ENCODE results near the gene RNF220. TPM values are rescaled to one million over a fixed set of nuclear protein-coding genes. Genes with fewer than 3 reads are reported as not detected.

The RNF220 gene
- total RNA-seq, 1 experiment from 2014 or later = 66.6 TPM

- CTCF ChIA-PET = interaction anchor here (1.1 kb wide), 1 partner anchor 21 kb away, joined by 3 read pairs; no protein-coding TSS in a partner anchor
- peak overlapping the region; percentile 22; the same call in 1 of the 2 replicates for H3K4me3 ChIP-seq (ENCODE audit: low read length)
- ATAC-seq (peak; percentile 14), DNase-seq (peak; percentile 60)
- H3K27me3 ChIP-seq (ENCODE audit: low read length) = no peaks in the 10 kb centered on the region
- H4K20me1 ChIP-seq (ENCODE audit: low read length) = no peaks in the 10 kb centered on the region
- H3K9me3 ChIP-seq (ENCODE audit: low read length) = no peaks in the 10 kb centered on the region
- peak overlapping the region; percentile 59 for H3K4me2 ChIP-seq (ENCODE audit: low read length)
- peak overlapping the region; percentile 51 for H2AFZ ChIP-seq (ENCODE audit: low read length)
- intact Hi-C loops (cut with micrococcal nuclease) = no loop called here
- peaks cover 30% of the 10 kb centered on the region for H3K4me1 ChIP-seq (ENCODE audit: insufficient read depth, low read length)
- H3K27ac ChIP-seq (ENCODE audit: low read length) = peak overlapping the region; percentile 70
- peak; percentile 24; the same call in 1 of the 2 replicates for TF ChIP-seq CTCF (conservative IDR thresholded peaks at IDR 0.05; ENCODE audit: low read depth, low read length)
- no peak for TF ChIP-seq EZH2phosphoT487 (IDR thresholded peaks at IDR 0.05; ENCODE audit: borderline replicate concordance, low read length)
- no peak for TF ChIP-seq EZH2 (IDR thresholded peaks at IDR 0.05; ENCODE audit: low read length, unreplicated experiment)
- H3K79me2 ChIP-seq (ENCODE audit: low read length) = no peaks in the 10 kb centered on the region
- H3K9me2 ChIP-seq (replicated peaks; ENCODE audit: low read length) = peaks cover 4% of the 10 kb centered on the region; the same call in 1 of the 2 replicates
- H3K36me3 ChIP-seq (ENCODE audit: low read depth, low read length) = no peaks in the 10 kb centered on the region
- POLR2A ChIA-PET (ENCODE audit: unreplicated experiment) = interaction anchor here (0.6 kb wide), 1 partner anchor 119 kb away, joined by 5 read pairs; no protein-coding TSS in a partner anchor
- no TSS peak for BruUV-seq (replicated peaks)
- H3K9ac ChIP-seq (ENCODE audit: low read length) = 0 out of 2 replicates have a peak overlapping the region, but pooled peaks have one; percentile 13
- H3F3A ChIP-seq (ENCODE audit: low read length, unreplicated experiment) = no peaks in the 10 kb centered on the region
These were observed 148.2 kb downstream of the RNF220 start for GRCh38 chr1:44553127-44553758.

GRCh38 chr1:44553771-44554170 is 148.7 kb downstream of the RNF220 start:
- ChIA-PET POLR2A (ENCODE audit: unreplicated experiment) (interaction anchor here (0.6 kb wide), 2 partner anchors 119 to 450 kb away, joined by 3 to 5 read pairs; no protein-coding TSS in a partner anchor), CTCF (interaction anchor here (0.5 to 1.1 kb wide), 2 partner anchors 22 to 24 kb away, joined by 3 read pairs; no protein-coding TSS in a partner anchor)
- Histone ChIP-seq H3K9me3 (ENCODE audit: low read length) (no peaks in the 10 kb centered on the region), H3K4me3 (ENCODE audit: low read length) (peak overlapping the region; percentile 22; the same call in 1 of the 2 replicates), H3K9me2 (replicated peaks; ENCODE audit: low read length) (peaks cover 4% of the 10 kb centered on the region; the same call in 1 of the 2 replicates), H3K79me2 (ENCODE audit: low read length) (no peaks in the 10 kb centered on the region), H3K4me2 (ENCODE audit: low read length) (peak overlapping the region; percentile 59), H4K20me1 (ENCODE audit: low read length) (no peaks in the 10 kb centered on the region), H3K9ac (ENCODE audit: low read length) (0 out of 2 replicates have a peak overlapping the region, but pooled peaks have one; percentile 13), H3K4me1 (ENCODE audit: insufficient read depth, low read length) (peaks cover 34% of the 10 kb centered on the region), H3K27ac (ENCODE audit: low read length) (peak overlapping the region; percentile 70), H3K27me3 (ENCODE audit: low read length) (no peaks in the 10 kb centered on the region), H3F3A (ENCODE audit: low read length, unreplicated experiment) (no peaks in the 10 kb centered on the region), H3K36me3 (ENCODE audit: low read depth, low read length) (no peaks in the 10 kb centered on the region), H2AFZ (ENCODE audit: low read length) (peak overlapping the region; percentile 51)
- ATAC-seq = peak; percentile 98
- intact Hi-C loops (cut with micrococcal nuclease) = no loop called here
- DNase-seq = peak; percentile 87
- TF ChIP-seq EZH2phosphoT487 (IDR thresholded peaks at IDR 0.05; ENCODE audit: borderline replicate concordance, low read length) (no peak), CTCF (conservative IDR thresholded peaks at IDR 0.05; ENCODE audit: low read depth, low read length) (no peak), EZH2 (IDR thresholded peaks at IDR 0.05; ENCODE audit: low read length, unreplicated experiment) (no peak)
- BruUV-seq (replicated peaks) = no TSS peak

GRCh38 chr1:44554706-44555105 is 149.7 kb downstream of the RNF220 start:
- Histone ChIP-seq H3K27ac (ENCODE audit: low read length) (no peak overlapping the region), H3K79me2 (ENCODE audit: low read length) (no peaks in the 10 kb centered on the region), H3K4me2 (ENCODE audit: low read length) (no peak overlapping the region), H3K9ac (ENCODE audit: low read length) (no peak overlapping the region), H4K20me1 (ENCODE audit: low read length) (no peaks in the 10 kb centered on the region), H3K36me3 (ENCODE audit: low read depth, low read length) (no peaks in the 10 kb centered on the region), H3K4me3 (ENCODE audit: low read length) (no peak overlapping the region), H3F3A (ENCODE audit: low read length, unreplicated experiment) (no peaks in the 10 kb centered on the region), H2AFZ (ENCODE audit: low read length) (no peak overlapping the region), H3K9me3 (ENCODE audit: low read length) (no peaks in the 10 kb centered on the region), H3K9me2 (replicated peaks; ENCODE audit: low read length) (peaks cover 4% of the 10 kb centered on the region; the same call in 1 of the 2 replicates), H3K4me1 (ENCODE audit: insufficient read depth, low read length) (peaks cover 34% of the 10 kb centered on the region), H3K27me3 (ENCODE audit: low read length) (no peaks in the 10 kb centered on the region)
- BruUV-seq (replicated peaks) = no TSS peak
- intact Hi-C loops (cut with micrococcal nuclease) = no loop called here
- DNase-seq = no peak
- no peak for TF ChIP-seq EZH2phosphoT487 (IDR thresholded peaks at IDR 0.05; ENCODE audit: borderline replicate concordance, low read length)
- TF ChIP-seq EZH2 (IDR thresholded peaks at IDR 0.05; ENCODE audit: low read length, unreplicated experiment) = no peak
- no peak for TF ChIP-seq CTCF (conservative IDR thresholded peaks at IDR 0.05; ENCODE audit: low read depth, low read length)
- POLR2A ChIA-PET (ENCODE audit: unreplicated experiment) = no interaction called here
- no peak for ATAC-seq
- CTCF ChIA-PET = no interaction called here
